ENCODE results near the gene SMOC2. TPM values are rescaled to one million over a fixed set of nuclear protein-coding genes. Genes with fewer than 3 reads are reported as not detected.

The SMOC2 gene
- total RNA-seq, 8 experiments from 2014 or later: 0.15 to 31.4 (median 0.94) TPM; not detected in 2

- H3K27ac ChIP-seq: no peak overlapping the region
- peaks cover under 1 to 10% of the 10 kb centered on the region in 2 donors for H3K4me1 ChIP-seq (replicated peaks in 1 of 2)
- WGBS, 10 experiments: 37 to 94% (median 89%) methylated on average over 3 to 20 of the region's 21 CpGs; no CpG with 5 or more reads in 1 of the 10 experiments
- ATAC-seq (replicated peaks in 6 of 8): no peak
- in situ Hi-C loops (cut with MboI; ENCODE audit: low pct_unique_long_range_greater_than_20kb in 2 of 9, low sequenced_read_pairs in 9 of 9, unreplicated experiment in 9 of 9): no loop called here
- H3K4me3 ChIP-seq: no peak overlapping the region
These were observed 177.7 kb downstream of the SMOC2 start for GRCh38 chr6:168618546-168619315.

DNA sequence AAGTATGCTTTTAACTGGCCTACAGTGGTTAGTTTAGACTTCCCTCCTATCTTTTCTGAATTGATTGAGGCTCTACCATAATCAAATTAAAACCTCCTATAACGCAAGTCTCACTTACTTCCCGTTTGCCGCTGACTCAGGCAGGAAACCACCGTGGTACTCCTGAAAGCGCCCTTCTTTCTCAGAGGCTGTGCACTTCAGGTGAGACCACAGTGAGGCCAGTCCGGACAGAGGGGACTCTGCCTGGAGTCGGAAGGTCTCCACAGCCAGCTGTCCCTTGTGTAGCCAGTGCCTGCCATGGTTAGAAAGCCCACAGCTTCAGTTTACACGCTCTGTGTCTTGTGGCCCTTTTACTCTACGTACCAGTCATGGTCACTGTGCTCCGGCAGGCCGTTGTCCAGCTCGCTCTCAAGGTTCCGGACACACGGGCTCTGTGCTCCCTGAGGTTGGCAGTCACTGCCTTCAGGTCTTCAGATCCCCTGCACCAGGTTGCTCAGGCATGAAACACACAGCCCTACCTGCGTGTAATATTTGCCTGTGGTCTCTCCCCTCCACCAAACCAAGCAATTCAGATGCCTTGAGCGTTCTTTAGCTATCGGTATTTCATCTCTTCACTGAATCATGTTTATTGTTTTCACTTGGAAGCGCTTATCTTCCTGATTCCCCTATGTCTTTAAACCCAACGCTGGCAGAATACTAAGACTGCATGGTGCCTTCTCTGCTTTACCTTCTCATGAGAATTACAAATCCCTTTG is 178.8 kb downstream of the SMOC2 start:
- in situ Hi-C loops (cut with MboI; ENCODE audit: low pct_unique_long_range_greater_than_20kb in 2 of 9, low sequenced_read_pairs in 9 of 9, unreplicated experiment in 9 of 9): no loop called here
- Histone ChIP-seq H3K27ac (no peak overlapping the region), H3K4me3 (no peak overlapping the region), H3K4me1 (replicated peaks in 1 of 2) (peaks cover 7 to 15% of the 10 kb centered on the region in 2 donors)
- 33 to 100% (median 77%) methylated on average over 2 to 19 of the region's 19 CpGs for WGBS, 10 experiments
- ATAC-seq (replicated peaks in 6 of 8): no peak

DNA sequence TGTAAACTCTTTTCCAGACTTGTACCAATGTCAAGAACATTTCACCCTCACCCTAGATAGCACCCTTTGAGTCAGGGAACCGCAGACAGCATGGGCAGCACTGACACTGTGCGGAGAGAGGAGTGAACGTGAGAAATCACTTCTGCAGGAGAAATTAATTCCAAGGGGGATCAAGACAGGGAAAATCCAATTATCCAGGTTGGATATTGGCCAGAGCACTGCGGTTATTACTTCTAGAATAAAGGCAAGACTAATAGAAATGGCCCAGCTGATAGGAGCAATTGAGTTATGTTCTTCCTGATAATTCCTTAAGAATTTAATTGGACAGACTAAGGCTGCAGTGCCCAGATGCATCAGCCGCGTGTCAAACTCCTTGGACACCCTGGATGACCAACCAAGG is 179.6 kb downstream of the SMOC2 start:
- Histone ChIP-seq H3K4me3 (no peak overlapping the region), H3K27ac (no peak overlapping the region), H3K4me1 (replicated peaks in 1 of 2) (peaks cover 14 to 22% of the 10 kb centered on the region in 2 donors)
- in situ Hi-C loops (cut with MboI; ENCODE audit: low pct_unique_long_range_greater_than_20kb in 2 of 9, low sequenced_read_pairs in 9 of 9, unreplicated experiment in 9 of 9): no loop called here
- peak in 1 of 8 experiments; percentile 25 for ATAC-seq (replicated peaks in 6 of 8)
- WGBS, 10 experiments: 9 to 72% (median 62%) methylated on average over 1 to 6 of the region's 6 CpGs; no CpG with 5 or more reads in 3 of the 10 experiments

GRCh38 chr6:168623736-168624135 is 182.8 kb downstream of the SMOC2 start:
- ATAC-seq (replicated peaks in 6 of 8): peak in 2 of 8 experiments; percentile 4
- no peak overlapping the region for H3K4me3 ChIP-seq
- WGBS, 10 experiments: 20 to 100% (median 91%) methylated on average over 1 to 4 of the region's 13 CpGs; no CpG with 5 or more reads in 6 of the 10 experiments
- in situ Hi-C loops (cut with MboI; ENCODE audit: low pct_unique_long_range_greater_than_20kb in 2 of 9, low sequenced_read_pairs in 9 of 9, unreplicated experiment in 9 of 9): no loop called here
- peaks cover 37 to 39% of the 10 kb centered on the region in 2 donors for H3K4me1 ChIP-seq (replicated peaks in 1 of 2)
- no peak overlapping the region for H3K27ac ChIP-seq

DNA sequence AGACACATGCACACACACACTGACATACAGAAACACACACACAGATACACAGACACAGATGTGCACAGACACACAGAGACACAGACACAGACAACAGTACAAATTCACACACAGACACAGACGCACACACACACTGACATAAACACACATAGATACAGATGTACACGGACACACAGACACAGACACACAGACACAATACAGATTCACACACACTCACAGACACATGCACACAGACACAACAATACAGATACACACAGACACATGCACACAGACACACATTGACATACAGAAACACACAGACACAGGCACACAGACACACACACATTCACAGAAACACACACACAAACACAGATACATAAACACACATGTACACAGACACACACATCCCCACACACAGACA is 183.6 kb downstream of the SMOC2 start:
- no peak for ATAC-seq (replicated peaks in 6 of 8)
- H3K4me3 ChIP-seq: no peak overlapping the region
- H3K4me1 ChIP-seq (replicated peaks in 1 of 2): peaks cover 37 to 39% of the 10 kb centered on the region in 2 donors
- WGBS, 10 experiments: 69 to 90% (median 87%) methylated on average over 1 to 2 of the region's 2 CpGs; no CpG with 5 or more reads in 6 of the 10 experiments
- in situ Hi-C loops (cut with MboI; ENCODE audit: low pct_unique_long_range_greater_than_20kb in 2 of 9, low sequenced_read_pairs in 9 of 9, unreplicated experiment in 9 of 9): no loop called here
- H3K27ac ChIP-seq: no peak overlapping the region

DNA sequence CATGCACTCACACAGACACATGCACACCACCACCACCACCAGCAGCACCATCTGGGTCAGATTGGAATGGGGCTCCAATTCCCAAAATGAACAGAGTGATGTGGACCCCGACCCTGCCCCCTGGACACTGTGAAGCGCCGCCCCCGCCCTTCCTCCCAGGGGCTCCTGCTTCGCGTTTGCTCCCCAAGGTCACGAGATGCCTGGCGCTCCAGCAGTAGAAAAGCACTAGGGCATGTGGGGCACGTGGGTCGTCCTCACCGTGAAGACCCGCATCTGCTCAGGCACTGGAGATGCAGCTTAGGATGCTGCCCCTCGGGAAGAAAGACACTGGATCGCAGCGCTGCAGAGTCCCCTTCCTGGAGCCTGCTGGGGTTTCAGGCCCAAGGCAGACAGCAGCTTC is 184.0 kb downstream of the SMOC2 start:
- in situ Hi-C loops (cut with MboI; ENCODE audit: low pct_unique_long_range_greater_than_20kb in 2 of 9, low sequenced_read_pairs in 9 of 9, unreplicated experiment in 9 of 9): no loop called here
- no peak overlapping the region for H3K4me3 ChIP-seq
- 73% methylated on average over 3 of the region's 15 CpGs; no CpG with 5 or more reads in 9 of the 10 experiments for WGBS, 10 experiments
- H3K27ac ChIP-seq: no peak overlapping the region
- ATAC-seq (replicated peaks in 6 of 8): peak in 1 of 8 experiments; percentile 8
- peaks cover 37 to 39% of the 10 kb centered on the region in 2 donors for H3K4me1 ChIP-seq (replicated peaks in 1 of 2)

- WGBS, 10 experiments: 27 to 100% (median 62%) methylated on average over 2 to 14 of the region's 18 CpGs; no CpG with 5 or more reads in 2 of the 10 experiments
- peak in 5 of 8 experiments; percentile 55 to 65 (median 60) for ATAC-seq (replicated peaks in 6 of 8)
- H3K4me1 ChIP-seq (replicated peaks in 1 of 2): peaks cover 38% of the 10 kb centered on the region in 2 donors
- H3K4me3 ChIP-seq: no peak overlapping the region
- no peak overlapping the region for H3K27ac ChIP-seq
- in situ Hi-C loops (cut with MboI; ENCODE audit: low pct_unique_long_range_greater_than_20kb in 2 of 9, low sequenced_read_pairs in 9 of 9, unreplicated experiment in 9 of 9): no loop called here
These were observed 184.6 kb downstream of the SMOC2 start for GRCh38 chr6:168625602-168626001.

DNA sequence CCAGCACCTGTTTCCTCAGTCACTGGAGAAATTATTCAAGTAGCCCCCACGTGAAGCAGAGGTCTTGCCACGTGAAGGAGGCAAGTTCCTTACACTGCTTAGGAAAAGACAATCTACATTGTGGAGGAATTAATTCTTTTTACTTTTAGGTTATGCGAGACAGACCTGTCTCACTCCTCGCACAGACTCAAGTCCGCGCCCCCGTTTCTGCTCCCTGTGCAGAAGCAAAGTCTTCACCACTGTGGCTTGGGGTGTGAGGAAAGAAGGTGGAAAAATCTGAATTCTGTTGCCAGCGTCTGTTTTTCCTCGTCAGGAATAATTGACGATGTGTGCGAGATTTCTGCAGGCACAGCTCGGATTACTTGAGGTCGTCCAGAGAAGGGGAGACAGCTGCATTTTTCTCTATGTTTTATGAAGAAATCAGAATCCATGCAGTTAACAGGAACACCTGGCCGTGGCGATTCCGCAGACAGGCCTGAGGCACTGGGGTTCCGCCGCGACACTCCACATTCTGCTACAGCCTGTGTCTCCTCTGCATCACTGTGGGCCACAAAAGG is 185.1 kb downstream of the SMOC2 start:
- 20 to 80% (median 64%) methylated on average over 3 to 18 of the region's 19 CpGs; no CpG with 5 or more reads in 2 of the 10 experiments for WGBS, 10 experiments
- ATAC-seq (replicated peaks in 6 of 8): peak in 2 of 8 experiments; percentile 10 to 28
- in situ Hi-C loops (cut with MboI; ENCODE audit: low pct_unique_long_range_greater_than_20kb in 2 of 9, low sequenced_read_pairs in 9 of 9, unreplicated experiment in 9 of 9): no loop called here
- peaks cover 43% of the 10 kb centered on the region in 2 donors for H3K4me1 ChIP-seq (replicated peaks in 1 of 2)
- H3K27ac ChIP-seq: no peak overlapping the region
- H3K4me3 ChIP-seq: no peak overlapping the region

GRCh38 chr6:168627506-168628175 is 186.7 kb downstream of the SMOC2 start:
- Histone ChIP-seq H3K27ac (no peak overlapping the region), H3K4me1 (replicated peaks in 1 of 2) (peaks cover 45 to 47% of the 10 kb centered on the region in 2 donors), H3K4me3 (no peak overlapping the region)
- WGBS, 10 experiments: 27 to 100% (median 79%) methylated on average over 1 to 7 of the region's 8 CpGs; no CpG with 5 or more reads in 2 of the 10 experiments
- peak in 5 of 8 experiments; percentile 65 to 81 (median 75) for ATAC-seq (replicated peaks in 6 of 8)
- in situ Hi-C loops (cut with MboI; ENCODE audit: low pct_unique_long_range_greater_than_20kb in 2 of 9, low sequenced_read_pairs in 9 of 9, unreplicated experiment in 9 of 9): no loop called here

DNA sequence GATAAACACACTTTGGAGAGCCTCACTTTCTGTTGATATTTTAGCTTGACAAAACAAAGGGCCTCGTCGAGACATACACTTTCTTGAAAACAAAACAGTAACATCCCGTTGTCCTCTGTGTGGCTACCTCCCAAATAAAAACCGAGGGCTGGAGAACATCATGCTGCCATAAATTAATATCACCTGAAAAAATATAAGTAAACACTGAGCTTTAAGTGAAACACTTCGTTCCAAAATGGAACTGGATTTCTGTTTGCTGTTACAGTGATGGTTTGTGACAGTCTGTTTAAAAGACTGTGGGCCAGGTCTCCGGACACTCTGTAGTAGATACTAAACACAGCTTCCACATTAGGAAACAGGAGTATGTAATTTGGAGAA is 187.2 kb downstream of the SMOC2 start:
- Histone ChIP-seq H3K4me3 (no peak overlapping the region), H3K4me1 (replicated peaks in 1 of 2) (peaks cover 45 to 47% of the 10 kb centered on the region in 2 donors), H3K27ac (no peak overlapping the region)
- ATAC-seq (replicated peaks in 6 of 8): no peak
- in situ Hi-C loops (cut with MboI; ENCODE audit: low pct_unique_long_range_greater_than_20kb in 2 of 9, low sequenced_read_pairs in 9 of 9, unreplicated experiment in 9 of 9): no loop called here
- WGBS, 10 experiments: 4 to 97% (median 81%) methylated on average over 1 to 6 of the region's 6 CpGs

GRCh38 chr6:168628732-168629245 is 187.8 kb downstream of the SMOC2 start:
- H3K27ac ChIP-seq: no peak overlapping the region
- in situ Hi-C loops (cut with MboI; ENCODE audit: low pct_unique_long_range_greater_than_20kb in 2 of 9, low sequenced_read_pairs in 9 of 9, unreplicated experiment in 9 of 9): no loop called here

DNA sequence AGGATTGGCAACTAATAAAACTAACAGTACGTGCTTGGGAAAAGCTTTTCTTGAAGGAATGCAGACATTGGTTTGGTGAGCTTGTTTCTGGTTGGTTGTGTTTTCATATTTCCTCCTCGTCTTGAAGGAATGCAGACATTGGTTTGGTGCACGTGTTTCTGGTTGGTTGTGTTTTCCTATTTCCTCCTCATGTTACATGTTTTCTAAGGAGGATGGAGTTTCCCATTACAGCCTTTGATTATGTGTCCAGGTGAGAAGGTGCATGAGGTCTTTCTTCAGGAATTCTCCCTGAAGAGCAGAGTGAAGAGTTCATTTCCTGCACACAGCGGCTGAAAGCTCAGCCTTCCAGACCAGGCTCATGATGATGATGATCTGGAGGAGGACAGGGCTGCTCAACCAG is 190.6 kb downstream of the SMOC2 start:
- no peak for ATAC-seq (replicated peaks in 6 of 8)
- WGBS, 10 experiments: 10 to 100% (median 80%) methylated on average over 1 to 4 of the region's 4 CpGs; no CpG with 5 or more reads in 2 of the 10 experiments

More at GRCh38 chr6:168628732-168629245, 187.8 kb downstream of the SMOC2 start:
- ATAC-seq (replicated peaks in 6 of 8): no peak
- 73 to 100% methylated on average over 1 to 3 of the region's 19 CpGs; no CpG with 5 or more reads in 8 of the 10 experiments for WGBS, 10 experiments
- Histone ChIP-seq H3K4me3 (no peak overlapping the region), H3K4me1 (replicated peaks in 1 of 2) (peaks cover 45 to 47% of the 10 kb centered on the region in 2 donors)

More for the DNA sequence above, 190.6 kb downstream of the SMOC2 start:
- peaks cover 23 to 25% of the 10 kb centered on the region in 2 donors for H3K4me1 ChIP-seq (replicated peaks in 1 of 2)
- H3K4me3 ChIP-seq: no peak overlapping the region
- in situ Hi-C loops (cut with MboI; ENCODE audit: low pct_unique_long_range_greater_than_20kb in 2 of 9, low sequenced_read_pairs in 9 of 9, unreplicated experiment in 9 of 9): no loop called here
- H3K27ac ChIP-seq: no peak overlapping the region
